Eye (tissue), 1 donor: ENCODE measurements around the gene NARS2.
"Not testable (repeated sequence)": the region's sequence is repeated elsewhere in the genome, so short reads cannot be mapped to it uniquely, and the experiment has no call there.

Experiments
- DNase-seq: peaks from one replicate; pipeline ENCODE4 v3.0.0-alpha.2; 2015

The NARS2 gene

DNA sequence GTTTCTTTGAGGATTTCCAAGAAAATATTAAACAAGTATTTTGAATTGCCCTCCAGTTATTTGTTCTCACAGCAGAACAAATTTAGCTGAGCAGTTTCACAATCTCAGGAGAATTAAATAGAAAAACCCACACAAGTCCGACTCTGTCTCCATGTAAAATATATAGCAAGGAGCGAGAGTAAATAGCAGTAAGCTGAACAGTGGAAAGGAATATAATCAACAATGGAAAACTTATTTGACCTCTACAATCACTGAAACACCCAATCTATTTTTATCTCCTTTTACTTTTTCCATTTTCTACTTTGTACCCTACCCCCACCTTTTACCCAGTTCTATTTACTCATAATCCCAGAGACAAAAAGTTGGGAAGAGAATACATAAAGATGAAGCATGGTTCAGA lies 34.4 kb downstream of the NARS2 start:
- DNase-seq = no peak

DNA sequence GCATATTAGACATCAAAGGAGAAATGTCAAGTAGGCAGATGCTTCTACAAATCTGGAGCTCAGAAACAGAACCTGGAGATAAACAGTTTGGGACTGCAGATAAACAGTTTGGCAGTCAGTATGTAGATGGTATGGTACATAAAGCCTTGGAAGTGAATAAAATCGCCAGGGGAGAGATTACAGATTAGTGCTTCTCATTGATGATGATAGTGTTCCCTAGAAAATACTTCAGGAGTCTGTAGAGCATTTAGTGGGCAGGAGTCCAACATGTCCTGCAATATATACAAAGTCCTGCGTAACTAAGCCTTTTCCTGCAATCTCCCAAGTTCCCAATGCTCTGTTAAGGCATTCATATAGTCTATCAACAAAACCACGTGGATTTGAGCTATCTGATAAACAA lies 35.2 kb downstream of the NARS2 start:
- DNase-seq = no peak

DNA sequence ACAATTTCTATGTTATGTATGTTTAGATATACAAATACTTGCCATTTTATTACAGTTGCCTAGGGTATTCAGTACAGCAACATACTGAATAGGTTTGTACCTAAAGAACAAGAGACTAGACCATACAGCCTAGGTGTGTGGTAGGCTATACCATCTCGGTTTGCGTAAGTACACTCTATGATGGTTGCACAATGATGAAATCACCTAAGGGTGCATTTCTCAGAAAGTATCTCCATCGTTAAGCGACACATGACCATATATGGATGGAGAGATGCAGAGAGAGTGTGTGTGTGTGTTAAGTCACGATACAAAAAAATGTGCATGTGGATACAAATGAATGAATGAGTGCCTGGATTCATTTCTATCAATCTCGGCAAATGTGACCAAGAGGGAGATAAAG lies 37.7 kb downstream of the NARS2 start:
- DNase-seq = no peak

DNA sequence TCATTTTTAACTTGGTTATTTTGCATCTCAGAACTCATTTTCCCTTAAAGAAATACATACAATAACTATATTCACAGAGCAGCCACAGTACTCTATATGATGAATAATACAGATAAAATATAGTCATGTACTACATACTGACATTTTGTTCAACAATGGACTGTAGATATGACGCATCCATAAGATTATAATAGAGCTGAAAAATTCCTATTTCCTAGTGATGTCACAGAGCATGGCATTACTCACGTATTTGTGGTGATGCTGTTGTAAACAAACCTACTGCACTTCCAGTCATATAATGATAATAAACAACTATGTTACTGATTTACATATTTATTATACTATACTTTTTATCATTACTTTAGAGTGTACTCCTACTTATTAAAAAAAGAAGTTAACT lies 38.7 kb downstream of the NARS2 start:
- DNase-seq = no peak

DNA sequence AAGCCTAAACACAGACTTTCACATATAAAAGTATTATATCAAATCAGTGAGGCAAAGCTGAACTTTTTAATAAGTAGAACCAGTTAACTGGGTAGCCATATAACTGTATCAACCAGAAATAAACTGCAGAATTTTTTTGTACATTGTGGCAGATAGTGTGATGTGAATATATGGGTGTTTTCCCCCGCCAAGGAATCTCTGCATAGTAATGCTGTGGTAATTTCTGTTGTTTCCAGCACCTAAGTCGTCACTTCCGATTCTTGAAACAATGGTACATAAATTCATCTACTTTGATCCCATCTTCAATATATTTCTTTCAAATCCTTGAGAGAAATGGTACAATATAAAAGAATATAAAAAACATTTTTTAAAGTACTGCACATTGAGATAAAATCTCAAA lies 39.6 kb downstream of the NARS2 start:
- no peak for DNase-seq

DNA sequence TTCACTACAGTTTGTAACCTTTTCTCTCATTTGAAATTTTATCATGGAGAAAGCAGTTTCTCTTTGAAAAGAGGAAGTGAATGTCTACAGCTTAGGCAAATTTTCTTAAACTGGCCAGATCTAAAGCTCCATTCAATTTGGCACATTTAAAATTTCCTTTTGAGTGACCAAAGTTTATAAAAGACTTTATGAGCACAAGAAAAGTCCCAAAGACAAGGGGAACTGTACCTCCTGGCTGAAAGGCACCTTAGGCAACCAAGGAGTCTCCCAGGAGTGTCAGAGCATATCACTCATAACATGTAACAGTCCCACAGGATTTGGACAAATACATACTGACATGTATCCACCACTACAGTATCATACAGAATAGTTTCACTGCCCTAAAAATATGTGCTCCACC lies 41.3 kb downstream of the NARS2 start:
- no peak for DNase-seq

DNA sequence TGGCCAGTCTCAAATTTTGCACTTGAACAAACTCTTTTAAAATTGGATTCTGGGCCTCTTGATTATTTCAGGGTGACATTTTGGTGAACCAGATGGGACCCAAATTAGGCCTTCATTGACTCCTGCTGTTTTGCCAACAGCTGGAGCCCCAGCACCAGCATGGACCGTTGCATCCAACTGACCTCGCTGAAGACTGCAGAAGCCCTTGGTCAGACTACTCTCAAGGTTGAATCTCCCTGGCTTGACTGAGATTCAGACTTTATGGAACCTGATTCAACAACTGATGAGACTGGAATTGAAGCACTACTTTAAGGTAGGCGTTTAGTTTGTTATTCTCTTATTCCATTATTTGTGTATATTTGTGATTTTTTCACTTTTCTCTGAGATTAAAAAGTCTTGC lies 41.7 kb downstream of the NARS2 start:
- no peak for DNase-seq

DNA sequence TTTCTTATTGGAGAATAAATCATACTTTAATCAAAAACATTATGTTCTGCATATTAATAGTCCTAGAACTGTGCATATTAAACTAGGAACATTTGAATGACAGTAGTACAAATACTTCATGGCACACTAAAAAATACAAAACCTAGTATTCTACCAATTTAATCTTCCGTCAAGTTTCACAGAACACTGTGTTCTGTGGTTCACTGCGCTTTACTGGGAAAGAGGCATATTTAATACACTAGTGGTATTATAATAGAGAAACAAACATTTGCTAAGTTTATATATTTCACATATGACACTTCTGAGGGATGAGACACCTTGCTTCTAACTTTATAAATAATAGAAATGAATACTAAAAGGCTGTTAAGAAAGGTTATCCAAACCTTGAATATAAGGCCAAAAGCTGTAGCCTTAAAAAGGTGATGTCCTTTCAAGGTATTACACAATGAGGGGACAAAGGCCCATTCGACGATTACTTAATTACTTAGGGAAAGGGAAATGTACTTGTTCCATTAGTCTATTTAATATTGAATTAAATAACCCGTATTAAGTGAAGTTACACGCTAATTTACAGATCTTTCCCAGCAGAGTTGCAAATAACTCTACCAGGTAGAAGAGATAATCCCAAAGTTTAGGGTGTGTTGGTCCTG lies 48.0 kb downstream of the NARS2 start:
- DNase-seq = no peak

DNA sequence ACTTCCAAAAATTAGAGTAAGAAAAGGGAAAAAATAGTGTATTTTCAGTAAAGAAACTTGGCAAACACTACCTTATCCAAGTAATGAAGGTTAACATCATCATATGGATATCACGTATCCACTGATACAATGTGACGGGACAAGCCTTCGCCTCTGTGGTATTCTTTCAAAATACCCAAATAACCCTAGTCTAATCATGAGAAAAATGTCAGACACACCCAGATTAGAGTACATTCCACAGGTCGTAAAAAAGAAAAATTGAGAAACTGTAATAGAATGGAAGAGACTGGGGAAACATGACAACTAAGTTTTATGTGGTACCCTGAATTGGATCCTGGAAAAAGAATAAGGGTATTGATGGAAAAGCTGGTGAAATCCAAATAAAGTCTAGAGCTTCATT lies 48.9 kb downstream of the NARS2 start:
- no peak for DNase-seq

DNA sequence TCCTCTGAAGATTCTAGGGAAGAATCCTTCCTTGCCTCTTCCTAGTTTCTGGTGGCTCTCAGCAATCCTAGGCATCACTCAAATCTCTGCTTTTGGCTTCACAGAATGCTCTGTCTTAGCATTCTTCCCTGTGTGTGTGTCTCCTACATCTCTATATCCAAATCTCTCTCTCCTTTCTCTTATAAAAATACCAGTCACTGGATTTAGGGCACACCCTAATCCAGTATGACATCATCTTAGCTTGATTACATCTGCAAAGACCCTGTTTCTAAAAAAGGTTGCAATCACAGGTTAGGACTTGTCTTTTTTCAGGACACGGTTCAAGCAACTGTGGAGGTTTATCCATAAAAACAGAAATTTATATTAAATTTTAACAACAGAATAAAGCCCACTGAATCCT lies 54.4 kb downstream of the NARS2 start:
- no peak for DNase-seq

DNA sequence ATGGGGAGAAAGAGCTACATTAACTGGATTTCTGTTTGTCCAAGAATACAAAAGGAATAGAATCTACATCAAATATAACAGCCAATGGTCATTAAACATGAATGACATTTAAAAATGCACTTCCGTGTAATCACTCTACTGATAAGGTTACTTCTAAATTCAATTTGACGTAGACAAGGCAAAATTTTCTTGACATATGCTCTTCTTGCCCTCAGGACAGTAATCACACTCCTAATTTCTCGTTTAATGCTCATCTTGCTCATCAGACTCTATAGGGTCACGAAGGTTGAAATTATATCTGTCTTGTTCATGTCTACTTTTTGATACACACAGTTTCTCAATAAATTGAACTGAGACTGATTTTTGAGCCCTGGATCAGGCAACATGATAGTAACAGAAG lies 58.4 kb downstream of the NARS2 start:
- no peak for DNase-seq

DNA sequence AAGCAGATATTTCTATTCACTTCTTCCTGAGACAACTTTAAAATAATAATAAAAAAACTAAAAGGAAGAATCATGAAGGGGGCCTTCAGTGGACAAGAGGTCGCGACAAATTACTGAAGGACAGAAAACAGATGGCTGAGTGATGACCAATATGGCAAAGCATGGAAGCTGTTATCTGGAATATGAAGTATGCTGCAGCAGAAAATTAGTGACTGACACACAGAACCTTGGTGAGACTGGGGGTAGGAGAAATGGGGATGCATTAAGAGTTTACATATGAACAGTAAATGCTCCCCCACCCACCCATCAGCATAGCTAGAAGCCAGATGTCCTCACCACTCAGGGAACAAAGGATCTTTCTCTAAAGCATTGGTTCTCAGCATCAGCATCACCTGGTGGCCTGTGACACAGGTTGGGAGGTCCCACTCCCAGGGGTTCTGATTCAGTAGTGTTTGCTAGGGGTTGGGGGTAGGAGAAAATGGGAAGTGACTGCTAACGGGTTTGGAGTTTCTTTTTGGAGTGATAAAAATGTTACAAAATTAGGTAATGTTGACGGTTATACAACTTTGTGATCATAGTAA lies 59.7 kb downstream of the NARS2 start:
- DNase-seq = no peak

DNA sequence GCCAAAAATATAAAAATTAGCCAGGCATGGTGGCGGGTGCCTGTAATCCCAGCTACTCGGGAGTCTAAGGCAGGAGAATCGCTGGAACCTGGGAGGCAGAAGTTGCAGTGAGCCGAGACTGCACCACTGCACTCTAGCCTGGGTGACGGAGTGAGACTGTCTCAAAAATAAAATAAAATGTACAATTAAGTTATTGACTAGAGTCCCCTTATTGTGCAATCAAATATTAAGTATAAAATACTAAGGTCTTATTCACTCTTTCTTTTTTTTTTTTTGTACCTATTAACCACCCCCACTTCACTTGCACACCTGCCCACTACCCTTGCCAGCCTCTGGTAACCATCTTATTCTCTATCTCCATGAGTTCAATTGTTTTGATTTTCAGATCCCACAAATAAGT lies 61.6 kb downstream of the NARS2 start:
- not testable (repeated sequence) for DNase-seq

DNA sequence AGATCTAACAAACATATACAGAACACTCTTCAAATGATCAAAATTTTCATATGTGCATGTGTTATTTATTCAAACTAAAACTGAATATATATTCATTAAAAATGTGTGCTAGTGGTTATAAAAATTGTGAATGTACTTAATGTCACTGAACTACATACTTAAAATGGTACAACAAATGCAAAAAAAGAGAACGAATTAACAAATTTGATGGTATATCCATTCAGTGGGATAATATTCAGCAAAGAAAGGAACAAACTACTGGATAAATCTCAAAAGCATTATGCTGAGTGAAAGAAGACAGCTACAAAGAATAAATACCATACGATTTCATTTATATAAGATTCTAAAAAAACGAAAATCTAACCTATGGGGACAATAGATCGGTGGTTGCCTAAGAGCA lies 64.1 kb downstream of the NARS2 start:
- no peak for DNase-seq

DNA sequence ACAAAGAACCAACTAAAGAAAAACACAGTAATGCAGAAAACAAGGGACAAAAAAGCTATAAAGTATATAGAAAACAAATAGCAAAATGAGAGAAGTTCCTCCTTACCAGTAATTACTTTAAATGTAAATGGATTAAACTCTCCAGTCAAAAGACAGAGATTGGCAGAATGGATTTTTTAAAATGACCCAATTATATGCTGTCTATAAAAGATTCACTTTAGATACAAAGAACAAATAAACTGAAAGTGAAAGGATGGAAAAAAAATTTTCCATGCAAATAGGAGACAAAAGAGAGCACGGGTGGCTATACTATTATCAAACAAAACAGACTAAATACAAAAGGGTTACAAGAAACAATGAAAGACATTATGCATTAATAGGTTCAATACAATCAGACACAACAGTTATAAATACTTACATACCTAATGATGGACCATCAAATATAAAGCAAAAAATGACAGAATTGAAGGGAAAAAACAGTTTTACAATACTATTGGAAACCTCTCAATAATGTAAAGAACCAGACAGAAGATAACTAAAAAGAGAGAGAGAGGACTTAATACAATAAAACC lies 64.6 kb downstream of the NARS2 start:
- DNase-seq = no peak

DNA sequence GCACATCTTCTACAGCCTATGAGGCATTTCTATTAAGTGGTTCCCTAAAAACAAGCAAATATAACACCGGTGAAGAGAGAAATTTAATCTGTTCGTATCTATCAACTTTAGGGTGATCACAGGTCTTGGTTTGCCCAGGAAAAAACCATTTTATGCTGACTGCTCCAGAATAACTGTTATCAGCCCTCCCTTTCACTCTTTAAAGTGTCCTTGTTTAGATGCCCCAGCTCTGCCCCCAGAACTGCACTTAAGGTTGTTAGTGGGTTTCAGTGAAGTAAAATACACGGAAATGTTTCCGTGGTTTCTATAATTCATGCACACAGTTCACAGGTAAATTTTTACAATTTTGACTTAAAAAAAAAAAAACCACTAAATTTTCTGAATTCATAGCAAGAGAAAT lies 70.0 kb downstream of the NARS2 start:
- no peak for DNase-seq

DNA sequence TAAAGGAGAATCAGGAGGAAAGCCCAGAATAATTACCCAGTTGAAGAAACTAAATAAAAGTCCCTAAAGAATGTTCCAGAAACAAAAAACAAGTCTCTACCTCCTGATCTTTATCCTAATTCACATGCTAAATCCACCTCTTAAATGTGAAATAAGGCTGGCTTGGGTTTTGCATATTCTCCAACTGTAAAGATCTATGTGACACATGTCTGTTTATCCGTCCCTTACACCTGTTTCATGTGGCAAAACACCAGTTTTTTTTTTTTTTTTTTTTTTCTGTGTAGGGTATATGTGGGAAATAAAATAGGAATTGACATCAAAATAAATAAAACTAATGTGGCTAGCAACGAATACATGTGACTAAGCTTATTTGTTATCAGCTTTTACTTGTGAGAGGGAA lies 70.5 kb downstream of the NARS2 start:
- no peak for DNase-seq

DNA sequence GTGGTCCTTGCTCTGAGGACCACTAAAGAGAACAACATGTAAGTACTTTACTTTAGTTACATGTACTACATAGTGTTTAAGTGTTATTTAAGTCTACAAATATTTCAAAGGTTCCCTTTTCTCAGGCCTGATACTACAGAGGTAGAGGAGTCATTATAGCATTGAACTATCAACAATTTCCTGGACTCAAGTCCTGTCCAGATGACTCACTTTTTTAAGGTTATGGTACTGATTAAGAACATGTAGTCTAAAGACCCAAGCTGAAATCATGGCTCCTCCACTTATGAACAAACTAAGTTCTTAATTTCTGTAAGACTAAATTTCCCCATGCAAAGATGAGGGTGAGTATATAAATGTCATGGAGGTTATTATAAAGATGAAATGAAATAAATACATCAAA lies 74.7 kb downstream of the NARS2 start:
- no peak for DNase-seq

DNA sequence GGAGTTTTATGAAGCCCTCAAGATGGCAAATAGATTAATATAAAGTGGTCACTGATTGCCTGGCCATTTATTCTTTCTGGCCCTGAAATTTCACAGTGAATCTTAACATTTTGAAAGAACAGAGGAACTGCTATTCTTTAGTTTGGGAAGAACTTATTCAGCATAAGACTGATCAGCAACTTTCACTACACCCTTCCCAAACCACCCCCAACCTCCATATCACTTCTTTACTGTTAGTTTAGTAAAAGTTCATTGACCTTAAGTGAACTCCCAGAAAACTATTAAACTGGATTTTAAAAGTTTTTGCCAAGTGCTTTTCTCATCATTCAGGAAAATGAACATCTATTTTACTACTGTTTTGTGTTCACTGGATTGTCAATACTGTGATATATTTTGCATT lies 77.4 kb downstream of the NARS2 start:
- DNase-seq = no peak

DNA sequence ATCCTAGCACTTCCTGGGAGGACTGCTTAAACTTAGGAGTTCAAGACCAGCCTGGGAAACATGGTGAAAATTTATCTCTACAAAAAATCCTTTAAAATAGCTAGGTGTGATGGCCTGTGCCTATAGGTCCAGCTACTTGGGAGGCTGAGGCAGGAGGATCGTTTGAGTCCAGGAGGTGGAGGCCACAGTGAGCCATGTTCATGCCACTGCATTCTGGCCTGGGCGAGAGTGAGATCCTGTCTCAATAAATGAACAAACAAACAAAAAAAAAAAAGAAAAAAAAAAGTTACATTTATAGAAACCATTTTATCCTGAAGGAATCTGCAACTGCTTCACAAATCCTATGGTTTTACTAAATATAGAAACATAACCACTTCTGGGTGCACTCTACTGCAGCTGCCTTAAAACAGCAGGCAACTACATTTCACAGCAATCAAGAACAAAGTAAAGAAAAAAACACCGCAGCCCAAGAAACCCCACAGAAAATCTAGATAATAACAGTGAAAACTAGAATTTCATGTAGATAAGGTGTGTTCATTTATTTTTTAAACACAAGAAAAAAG lies 81.2 kb downstream of the NARS2 start:
- DNase-seq = no peak

DNA sequence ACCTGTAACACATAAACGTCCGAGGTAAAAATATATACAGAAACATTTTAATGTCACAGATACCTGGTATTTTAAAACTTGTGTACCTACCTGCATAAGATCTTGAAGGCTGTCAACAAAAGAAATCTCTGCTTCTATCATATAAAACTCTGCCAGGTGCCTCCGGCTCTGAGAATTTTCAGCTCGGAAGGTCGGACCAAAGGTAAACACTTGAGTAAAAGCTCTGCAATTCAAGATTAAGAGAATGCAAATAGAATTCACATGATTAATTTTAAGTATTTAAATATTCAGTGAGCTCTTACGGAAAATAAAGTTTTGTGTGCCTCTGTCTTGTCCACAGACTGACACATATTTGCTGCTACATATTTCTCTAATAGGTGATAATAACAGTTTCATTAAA lies 81.7 kb downstream of the NARS2 start:
- no peak for DNase-seq

DNA sequence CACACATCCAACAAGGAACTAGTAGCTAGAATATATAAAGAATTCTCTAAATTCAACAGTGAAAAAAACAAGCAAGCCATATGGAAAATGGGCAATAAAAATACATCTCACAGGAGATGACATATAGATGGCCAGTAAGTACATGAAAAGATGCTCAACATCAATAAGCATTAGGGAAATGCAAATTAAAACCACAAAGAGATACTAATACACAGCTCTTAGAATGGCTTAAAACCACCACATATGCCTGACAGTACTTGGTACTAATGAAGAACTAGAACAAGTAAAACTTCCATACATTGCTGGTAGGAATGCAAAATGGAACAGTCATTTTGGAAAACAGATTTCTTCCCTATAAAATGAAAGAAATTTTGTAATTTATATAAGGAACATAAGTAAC lies 85.5 kb downstream of the NARS2 start:
- DNase-seq = no peak

DNA sequence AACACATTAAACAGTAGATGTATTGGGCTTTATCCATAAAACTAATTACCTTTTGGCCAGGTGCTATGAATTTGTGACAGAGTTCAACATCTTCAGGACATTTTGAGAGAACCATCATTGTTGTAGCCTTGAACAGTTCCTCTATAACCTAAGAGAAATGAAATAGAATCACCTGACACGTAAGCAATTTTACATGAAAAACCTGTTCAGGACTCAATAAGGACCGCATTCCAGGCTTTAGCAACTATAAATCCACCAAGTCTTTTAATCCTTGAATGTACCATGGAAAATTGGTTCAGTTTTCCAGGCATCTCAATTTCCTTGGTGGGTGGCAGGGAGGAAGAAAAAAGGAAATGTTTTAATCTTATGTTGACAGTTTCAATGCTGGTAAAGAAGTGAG lies 96.1 kb downstream of the NARS2 start:
- DNase-seq = no peak

DNA sequence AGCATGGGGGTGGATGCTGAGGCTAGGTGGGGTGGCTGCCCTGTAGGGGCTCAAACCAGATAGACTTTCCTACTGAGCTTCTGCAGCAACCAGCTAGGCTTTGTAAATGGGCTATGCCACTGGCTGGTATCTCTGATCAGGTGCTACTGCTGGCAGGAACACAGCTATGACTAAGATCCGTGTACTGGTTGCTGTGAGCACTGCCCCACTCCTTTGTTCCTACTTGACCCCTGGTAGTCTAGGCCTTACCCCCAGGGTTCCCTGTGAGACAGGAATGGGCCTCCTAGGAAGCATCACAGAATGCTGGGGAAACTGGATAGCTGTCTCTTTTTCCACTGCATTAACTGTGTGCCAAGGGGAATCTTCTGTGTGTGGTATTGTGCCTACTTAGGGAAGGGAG lies 98.6 kb downstream of the NARS2 start:
- no peak for DNase-seq

DNA sequence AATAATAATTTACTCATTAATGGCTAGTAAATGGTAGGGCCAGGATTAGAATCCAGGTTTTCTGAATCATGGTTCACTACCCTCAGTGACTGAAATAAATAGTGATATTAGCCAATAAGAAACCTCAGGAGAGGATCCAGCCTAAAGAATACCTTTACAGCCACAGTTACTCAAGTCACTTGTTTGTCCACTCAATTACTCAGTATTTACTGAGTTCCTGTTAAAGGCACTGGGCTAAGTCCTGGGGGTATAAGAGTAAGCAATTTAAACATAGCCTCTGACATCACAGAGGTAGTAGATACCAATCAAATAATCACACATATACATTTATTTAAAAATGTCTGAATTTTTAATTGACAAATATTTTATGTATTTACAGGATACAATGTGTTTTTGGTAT lies 100.2 kb downstream of the NARS2 start:
- DNase-seq = no peak
